ENCODE measurements around the gene HMMR.
A peak's percentile ranks its signal among the peaks of the same experiment; 100 is the strongest.
"Not testable (repeated sequence)": the region's sequence is repeated elsewhere in the genome, so short reads cannot be mapped to it uniquely, and the experiment has no call there.

HMMR gene

GRCh38 chr5:163508753-163509152 lies 48.3 kb downstream of the HMMR start:
- no peak for DNase-seq (ENCODE audit: low spot score)

- DNase-seq (ENCODE audit: low spot score) = peak; percentile 17
These were observed 49.0 kb downstream of the HMMR start for GRCh38 chr5:163509291-163509951.

GRCh38 chr5:163512526-163512925 lies 52.1 kb downstream of the HMMR start:
- DNase-seq (ENCODE audit: low spot score) = no peak

GRCh38 chr5:163525096-163525495 lies 64.7 kb downstream of the HMMR start:
- DNase-seq (ENCODE audit: low spot score) = no peak

GRCh38 chr5:163529698-163530097 lies 69.3 kb downstream of the HMMR start:
- no peak for DNase-seq (ENCODE audit: low spot score)

GRCh38 chr5:163531272-163531671 lies 70.8 kb downstream of the HMMR start:
- DNase-seq (ENCODE audit: low spot score) = no peak

GRCh38 chr5:163532171-163533084 lies 72.0 kb downstream of the HMMR start:
- no peak for DNase-seq (ENCODE audit: low spot score)

- no peak for DNase-seq (ENCODE audit: low spot score)
These were observed 72.8 kb downstream of the HMMR start for GRCh38 chr5:163533223-163533622.

- no peak for DNase-seq (ENCODE audit: low spot score)
These were observed 74.2 kb downstream of the HMMR start for GRCh38 chr5:163534492-163535094.

- no peak for DNase-seq (ENCODE audit: low spot score)
These were observed 74.9 kb downstream of the HMMR start for GRCh38 chr5:163535290-163535689.

GRCh38 chr5:163536442-163536841 lies 76.0 kb downstream of the HMMR start:
- DNase-seq (ENCODE audit: low spot score) = not testable (repeated sequence)

- no peak for DNase-seq (ENCODE audit: low spot score)
These were observed 80.3 kb downstream of the HMMR start for GRCh38 chr5:163540696-163541095.
